PC-3 (cell line): ENCODE measurements around the gene TTBK1. TPM values are rescaled to one million over a fixed set of nuclear protein-coding genes. Genes with fewer than 3 reads are reported as not detected.

Source experiments
- ATAC-seq: fragments of 200-7000 bp; cut with Tn5 transposase; 2 replicates; pipeline ENCODE4 v1.9.1; 2020; ENCODE audit warnings: mild to moderate bottlenecking, moderate library complexity
- BruUV-seq: library from RNA; stranded (reverse); fragments of 400-500 nt; replicated peaks from 2 replicates; lab custom pipeline; 2021; lab: Mats Ljungman, UMichigan
- CTCF ChIA-PET: fragments of 300-600 bp; sonication (Branson Sonifier 250); formaldehyde crosslinking; loops from one replicate; lab custom pipeline; 2022; ENCODE audit warnings: antibody characterized with exemption; lab: Charles Lee
- POLR2A ChIA-PET: fragments of 300-600 bp; sonication (Branson Sonifier 250); formaldehyde crosslinking; loops from one replicate; lab custom pipeline; 2022; ENCODE audit warnings: antibody characterized with exemption; ENCODE audit not compliant: unreplicated experiment; lab: Charles Lee
- DNase-seq: peaks from one replicate; pipeline ENCODE4 v3.0.0-alpha.2; 2015
- H2AFZ ChIP-seq: fragments of 300-600 bp; sonication (generic); 2 replicates; pipeline ENCODE4 v1.6.0; 2016; ENCODE audit warnings: antibody characterized with exemption, low read length
- H3F3A ChIP-seq: fragments of 300-600 bp; sonication (generic); one replicate; pipeline ENCODE4 v1.6.0; 2017; ENCODE audit warnings: antibody characterized with exemption, low read length, control low read depth, mild to moderate bottlenecking; ENCODE audit not compliant: unreplicated experiment
- H3K27ac ChIP-seq: fragments of 300-600 bp; sonication (generic); 2 replicates; pipeline ENCODE4 v1.5.1; 2016; ENCODE audit warnings: mild to moderate bottlenecking, low read length
- H3K27me3 ChIP-seq: fragments of 300-600 bp; sonication (generic); 2 replicates; pipeline ENCODE4 v1.6.1; 2016; ENCODE audit warnings: low read length, mixed read lengths
- H3K36me3 ChIP-seq: fragments of 300-600 bp; sonication (generic); 2 replicates; pipeline ENCODE4 v1.6.1; 2016; ENCODE audit warnings: low read depth, mixed run types, low read length, mixed read lengths
- H3K4me1 ChIP-seq: fragments of 300-600 bp; sonication (generic); 2 replicates; pipeline ENCODE4 v1.5.1; 2016; ENCODE audit warnings: low read length; ENCODE audit not compliant: insufficient read depth
- H3K4me2 ChIP-seq: fragments of 300-600 bp; sonication (generic); 2 replicates; pipeline ENCODE4 v1.6.0; 2016; ENCODE audit warnings: low read length
- H3K4me3 ChIP-seq: fragments of 300-600 bp; sonication (generic); 2 replicates; pipeline ENCODE4 v1.5.1; 2016; ENCODE audit warnings: mild to moderate bottlenecking, low read length, mixed read lengths
- H3K79me2 ChIP-seq: fragments of 300-600 bp; sonication (generic); 2 replicates; pipeline ENCODE4 v1.6.1; 2017; ENCODE audit warnings: low read length, mixed read lengths
- H3K9ac ChIP-seq: fragments of 300-600 bp; sonication (generic); 2 replicates; pipeline ENCODE4 v1.6.0; 2016; ENCODE audit warnings: mild to moderate bottlenecking, low read length
- H3K9me2 ChIP-seq: fragments of 300-600 bp; sonication (generic); replicated peaks from 2 replicates; pipeline ENCODE4 v1.6.1; 2016; ENCODE audit warnings: mixed run types, low read length, mixed read lengths
- H3K9me3 ChIP-seq: fragments of 300-600 bp; sonication (generic); 2 replicates; pipeline ENCODE4 v1.6.1; 2016; ENCODE audit warnings: low read length, mixed read lengths
- H4K20me1 ChIP-seq: fragments of 300-600 bp; sonication (generic); 2 replicates; pipeline ENCODE4 v1.6.1; 2016; ENCODE audit warnings: low read length, mixed read lengths
- CTCF ChIP-seq: fragments of 300-600 bp; sonication (generic); conservative IDR thresholded peaks from 2 replicates; pipeline ENCODE4 v1.5.1; 2017; ENCODE audit warnings: antibody characterized with exemption, low read depth, mild to moderate bottlenecking, low read length
- EZH2 ChIP-seq: fragments of 300-600 bp; sonication (generic); IDR thresholded peaks from one replicate; pipeline ENCODE4 v1.6.1; 2017; ENCODE audit warnings: antibody characterized with exemption, mild to moderate bottlenecking, low read length; ENCODE audit not compliant: unreplicated experiment
- EZH2phosphoT487 ChIP-seq: fragments of 300-600 bp; sonication (generic); IDR thresholded peaks from 2 replicates; pipeline ENCODE4 v1.6.1; 2018; ENCODE audit warnings: mild to moderate bottlenecking, antibody characterized with exemption, low read length, borderline replicate concordance
- intact Hi-C: fragments of 100-400 bp; cut with micrococcal nuclease; formaldehyde crosslinking; loops from 2 replicates; pipeline ENCODE4 v1.9.0; 2023
- total RNA-seq: library from RNA; depleted of rRNA; stranded (reverse); fragments of >200 nt; gene quantifications from 2 replicates; pipeline ENCODE4 v1.2.3, GENCODE V29; 2014

TTBK1 gene
- total RNA-seq, 1 experiment from 2014 or later: not detected

GRCh38 chr6:43203029-43203717, 40.1 kb upstream of the TTBK1 start:
- H3K9ac ChIP-seq: no peak overlapping the region
- no peaks in the 10 kb centered on the region for H3F3A ChIP-seq
- no peak overlapping the region for H3K4me3 ChIP-seq
- H3K4me2 ChIP-seq: no peak overlapping the region
- intact Hi-C loops: no loop called here
- no peaks in the 10 kb centered on the region for H3K4me1 ChIP-seq
- peaks cover 3% of the 10 kb centered on the region; the same call in 1 of the 2 replicates for H3K36me3 ChIP-seq
- no peak; the same call in 1 of the 2 replicates for ATAC-seq
- ChIA-PET CTCF (no interaction called here), POLR2A (no interaction called here)
- TF ChIP-seq CTCF: no peak
- TF ChIP-seq EZH2phosphoT487: no peak
- no peak for TF ChIP-seq EZH2
- H3K27me3 ChIP-seq: no peaks in the 10 kb centered on the region
- no peaks in the 10 kb centered on the region for H3K9me2 ChIP-seq
- no TSS peak for BruUV-seq
- no peak for DNase-seq
- H3K27ac ChIP-seq: no peak overlapping the region
- H3K9me3 ChIP-seq: no peaks in the 10 kb centered on the region
- H4K20me1 ChIP-seq: no peaks in the 10 kb centered on the region
- H2AFZ ChIP-seq: no peak overlapping the region
- no peaks in the 10 kb centered on the region for H3K79me2 ChIP-seq

- no peak for TF ChIP-seq EZH2phosphoT487
- TF ChIP-seq EZH2: no peak
- TF ChIP-seq CTCF: no peak
- Histone ChIP-seq H3K4me2 (no peak overlapping the region), H3K9me2 (no peaks in the 10 kb centered on the region), H3K27ac (no peak overlapping the region), H3K27me3 (no peaks in the 10 kb centered on the region), H3K9ac (no peak overlapping the region), H3K4me1 (no peaks in the 10 kb centered on the region), H2AFZ (no peak overlapping the region), H3K9me3 (no peaks in the 10 kb centered on the region), H3K79me2 (no peaks in the 10 kb centered on the region), H3K4me3 (no peak overlapping the region), H3K36me3 (no peaks in the 10 kb centered on the region), H4K20me1 (no peaks in the 10 kb centered on the region), H3F3A (no peaks in the 10 kb centered on the region)
- intact Hi-C loops: no loop called here
- ATAC-seq: no peak
- no TSS peak for BruUV-seq
- ChIA-PET CTCF (no interaction called here), POLR2A (no interaction called here)
- no peak for DNase-seq
These were observed 39.6 kb upstream of the TTBK1 start for GRCh38 chr6:43203718-43204095.

GRCh38 chr6:43204271-43205105, 38.8 kb upstream of the TTBK1 start:
- H3F3A ChIP-seq: no peaks in the 10 kb centered on the region
- POLR2A ChIA-PET: no interaction called here
- CTCF ChIA-PET: no interaction called here
- H3K79me2 ChIP-seq: no peaks in the 10 kb centered on the region
- no peaks in the 10 kb centered on the region for H3K9me3 ChIP-seq
- no peaks in the 10 kb centered on the region for H3K9me2 ChIP-seq
- H3K27ac ChIP-seq: no peak overlapping the region
- TF ChIP-seq EZH2 (no peak), EZH2phosphoT487 (no peak), CTCF (no peak)
- H3K9ac ChIP-seq: no peak overlapping the region
- intact Hi-C loops: no loop called here
- no peaks in the 10 kb centered on the region for H3K4me1 ChIP-seq
- DNase-seq (no peak), ATAC-seq (no peak)
- H4K20me1 ChIP-seq: no peaks in the 10 kb centered on the region
- H3K27me3 ChIP-seq: no peaks in the 10 kb centered on the region
- no peaks in the 10 kb centered on the region for H3K36me3 ChIP-seq
- TSS peak; percentile 16 for BruUV-seq
- no peak overlapping the region for H3K4me3 ChIP-seq
- no peak overlapping the region for H3K4me2 ChIP-seq
- H2AFZ ChIP-seq: no peak overlapping the region
